HG03025 (cell line): ENCODE data around the gene PALM3.
A peak's percentile ranks its signal among the peaks of the same experiment; 100 is the strongest.

Experiments used
- ATAC-seq: cut with Tn5 transposase; IDR thresholded peaks from one replicate; pipeline ENCODE4 v1.9.1; 2021; ENCODE audit warnings: mild to moderate bottlenecking, moderate library complexity; ENCODE audit not compliant: unreplicated experiment, low FRiP score

The PALM3 gene

DNA sequence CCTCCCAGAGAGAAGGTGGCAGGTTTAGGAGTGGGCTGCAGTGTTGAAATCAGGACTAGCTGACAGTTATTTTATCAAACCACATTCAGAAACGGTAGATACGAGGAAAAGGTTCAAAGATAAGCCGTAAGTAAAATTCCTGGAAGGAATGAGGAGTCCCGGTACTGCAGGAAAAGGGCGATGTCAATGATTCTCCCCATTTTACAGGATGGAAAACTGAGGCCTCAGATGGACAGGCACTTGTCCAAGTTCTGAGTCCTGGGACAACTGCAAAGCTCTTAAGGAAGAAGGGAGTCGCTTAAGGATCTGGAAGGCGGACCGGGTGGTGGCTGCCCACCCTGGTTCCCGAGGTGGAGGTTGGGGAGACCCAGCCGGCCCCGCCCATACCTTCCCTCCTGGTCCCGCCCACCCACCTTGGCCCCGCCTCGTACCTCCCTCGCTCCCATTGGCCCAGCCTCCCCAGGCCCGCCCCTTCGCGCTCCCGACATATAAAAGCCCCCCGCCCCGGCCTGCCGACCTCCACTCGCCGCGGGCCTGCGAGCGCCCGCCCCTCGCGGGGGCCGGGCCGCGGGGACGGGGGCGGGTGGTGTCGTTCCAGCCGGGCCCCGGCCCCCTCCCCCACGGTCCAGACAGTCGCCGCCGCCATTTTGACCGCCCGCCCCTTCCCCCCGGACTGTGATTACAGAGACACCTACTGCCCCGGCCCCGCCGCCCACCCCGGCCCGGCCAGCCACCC lies 56.4 kb downstream of the PALM3 start:
- ATAC-seq, result peak; percentile 43

DNA sequence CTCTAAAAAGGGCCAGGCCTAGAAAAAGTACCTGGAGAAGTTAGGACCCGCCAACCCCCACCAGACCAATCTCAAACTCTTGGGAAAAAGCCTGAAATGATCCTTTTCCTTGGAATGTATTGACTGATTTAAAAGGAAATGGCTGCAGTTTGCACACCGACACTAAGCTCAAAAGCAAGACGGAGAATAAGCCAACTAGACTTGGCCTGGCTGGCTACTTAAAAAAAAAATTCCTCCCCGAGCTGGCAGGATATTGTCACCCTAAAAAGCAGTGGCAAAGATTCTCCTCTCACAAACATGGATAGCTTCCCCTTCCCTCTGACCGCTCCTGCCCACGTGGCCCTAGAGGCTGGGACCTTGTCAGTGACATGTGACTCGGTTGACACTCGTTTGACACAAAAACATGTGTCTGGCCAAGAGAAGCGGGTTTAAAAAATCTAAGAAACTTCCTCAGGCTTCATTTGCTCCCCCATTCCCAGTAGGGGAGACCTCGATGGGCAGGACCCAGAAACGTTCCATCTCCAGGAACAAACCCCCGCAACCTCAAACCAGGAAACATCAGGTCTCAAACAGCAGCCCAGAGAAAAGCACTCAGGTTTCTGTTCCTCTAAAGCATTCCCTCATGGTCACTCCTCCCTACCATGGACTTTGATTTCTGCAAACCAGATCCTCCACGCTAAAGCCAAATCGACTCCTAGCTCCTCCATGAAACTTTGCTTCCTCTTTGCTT lies 57.1 kb downstream of the PALM3 start:
- no peak for ATAC-seq
